HEK293 (cell line): ENCODE results near the gene R3HDM2.

Experiments
- GLIS1 ChIP-seq: fragments of 450-650 bp; formaldehyde crosslinking; IDR thresholded peaks from 2 replicates; pipeline ENCODE4 v1.5.1; 2016; ENCODE audit warnings: missing biosample characterization, missing genetic modification characterization
- HOXD13 ChIP-seq: sonication (generic); formaldehyde crosslinking; IDR thresholded peaks from 2 replicates; pipeline ENCODE4 v1.8.0; 2022; ENCODE audit warnings: missing genetic modification reagents, borderline replicate concordance
- INSM2 ChIP-seq: fragments of 450-650 bp; formaldehyde crosslinking; IDR thresholded peaks from 2 replicates; pipeline ENCODE4 v1.5.1; 2016; ENCODE audit warnings: missing biosample characterization, missing genetic modification characterization
- PATZ1 ChIP-seq: fragments of 450-650 bp; formaldehyde crosslinking; IDR thresholded peaks from 2 replicates; pipeline ENCODE4 v1.5.1; 2016; ENCODE audit warnings: missing biosample characterization, missing genetic modification characterization
- PRDM10 ChIP-seq: fragments of 450-650 bp; formaldehyde crosslinking; IDR thresholded peaks from 2 replicates; pipeline ENCODE4 v1.5.1; 2016; ENCODE audit warnings: missing biosample characterization, missing genetic modification characterization
- SCRT2 ChIP-seq: fragments of 450-650 bp; formaldehyde crosslinking; IDR thresholded peaks from 2 replicates; pipeline ENCODE4 v1.5.1; 2016; ENCODE audit warnings: missing biosample characterization, missing genetic modification characterization
- TRIM28 ChIP-seq: IDR thresholded peaks from 2 replicates; pipeline ENCODE4 v1.6.1; 2011; ENCODE audit warnings: low read length, control low read depth, borderline replicate concordance
- ZBTB11 ChIP-seq: fragments of 450-650 bp; formaldehyde crosslinking; conservative IDR thresholded peaks from 2 replicates; pipeline ENCODE4 v1.5.1; 2016; ENCODE audit warnings: low read depth, missing biosample characterization, missing genetic modification characterization
- ZBTB21 ChIP-seq: fragments of 450-650 bp; formaldehyde crosslinking; IDR thresholded peaks from 2 replicates; pipeline ENCODE4 v1.5.1; 2017; ENCODE audit warnings: missing biosample characterization, missing genetic modification characterization
- ZBTB44 ChIP-seq: fragments of 450-650 bp; IDR thresholded peaks from 2 replicates; pipeline ENCODE4 v1.5.1; 2018; ENCODE audit warnings: missing biosample characterization, mild to moderate bottlenecking, missing genetic modification characterization
- ZFP37 ChIP-seq: fragments of 450-650 bp; formaldehyde crosslinking; IDR thresholded peaks from 2 replicates; pipeline ENCODE4 v1.5.1; 2016; ENCODE audit warnings: missing biosample characterization, missing genetic modification characterization
- ZNF10 ChIP-seq: fragments of 450-650 bp; formaldehyde crosslinking; IDR thresholded peaks from 2 replicates; pipeline ENCODE4 v1.5.1; 2017; ENCODE audit warnings: missing biosample characterization, missing genetic modification characterization
- ZNF132 ChIP-seq: fragments of 450-650 bp; formaldehyde crosslinking; IDR thresholded peaks from 2 replicates; pipeline ENCODE4 v1.5.1; 2017; ENCODE audit warnings: missing biosample characterization, missing genetic modification characterization, borderline replicate concordance
- ZNF146 ChIP-seq: fragments of 450-650 bp; formaldehyde crosslinking; IDR thresholded peaks from 2 replicates; pipeline ENCODE4 v1.5.1; 2016; ENCODE audit warnings: missing biosample characterization, missing genetic modification characterization
- ZNF169 ChIP-seq: fragments of 450-650 bp; formaldehyde crosslinking; IDR thresholded peaks from 2 replicates; pipeline ENCODE4 v1.5.1; 2016; ENCODE audit warnings: missing biosample characterization, missing genetic modification characterization
- ZNF23 ChIP-seq: fragments of 450-650 bp; formaldehyde crosslinking; IDR thresholded peaks from 2 replicates; pipeline ENCODE4 v1.5.1; 2016; ENCODE audit warnings: missing biosample characterization, missing genetic modification characterization, borderline replicate concordance
- ZNF391 ChIP-seq: fragments of 450-650 bp; formaldehyde crosslinking; IDR thresholded peaks from 2 replicates; pipeline ENCODE4 v1.5.1; 2016; ENCODE audit warnings: low read depth, missing biosample characterization, missing genetic modification characterization, borderline replicate concordance
- ZNF423 ChIP-seq: fragments of 450-650 bp; formaldehyde crosslinking; IDR thresholded peaks from 2 replicates; pipeline ENCODE4 v1.5.1; 2016; ENCODE audit warnings: missing biosample characterization, missing genetic modification characterization
- ZNF610 ChIP-seq: fragments of 450-650 bp; formaldehyde crosslinking; IDR thresholded peaks from 2 replicates; pipeline ENCODE4 v1.5.1; 2016; ENCODE audit warnings: missing biosample characterization, missing genetic modification characterization, borderline replicate concordance
- ZNF623 ChIP-seq: fragments of 450-650 bp; formaldehyde crosslinking; IDR thresholded peaks from 2 replicates; pipeline ENCODE4 v1.5.1; 2016; ENCODE audit warnings: missing biosample characterization, missing genetic modification characterization
- ZNF624 ChIP-seq: fragments of 450-650 bp; formaldehyde crosslinking; IDR thresholded peaks from 2 replicates; pipeline ENCODE4 v1.5.1; 2017; ENCODE audit warnings: missing biosample characterization, missing genetic modification characterization
- ZNF626 ChIP-seq: fragments of 450-650 bp; sonication (Bioruptor Pico); formaldehyde crosslinking; IDR thresholded peaks from 2 replicates; pipeline ENCODE4 v1.5.1; 2018; ENCODE audit warnings: missing biosample characterization, missing genetic modification characterization, inconsistent platforms
- ZNF664 ChIP-seq: fragments of 450-650 bp; formaldehyde crosslinking; IDR thresholded peaks from 2 replicates; pipeline ENCODE4 v1.5.1; 2016; ENCODE audit warnings: missing biosample characterization, missing genetic modification characterization
- ZNF768 ChIP-seq: fragments of 450-650 bp; formaldehyde crosslinking; IDR thresholded peaks from 2 replicates; pipeline ENCODE4 v1.5.1; 2018; ENCODE audit warnings: missing biosample characterization, mild to moderate bottlenecking, missing genetic modification characterization
- ZSCAN16 ChIP-seq: fragments of 450-650 bp; formaldehyde crosslinking; IDR thresholded peaks from 2 replicates; pipeline ENCODE4 v1.5.1; 2016; ENCODE audit warnings: missing biosample characterization, missing genetic modification characterization
- ZSCAN5A ChIP-seq: fragments of 450-650 bp; formaldehyde crosslinking; IDR thresholded peaks from 2 replicates; pipeline ENCODE4 v1.5.1; 2016; ENCODE audit warnings: missing biosample characterization, missing genetic modification characterization

The R3HDM2 gene

GRCh38 chr12:57229634-57230380 is 201.0 kb downstream of the R3HDM2 start, which contains the start of gene SHMT2 (continued):
- TF ChIP-seq PATZ1 (tag by site-specific recombination) (peak; percentile 75), ZNF132 (tag by site-specific recombination) (no peak), ZBTB44 (tag by site-specific recombination) (no peak; the same call in 1 of the 2 replicates), INSM2 (tag by site-specific recombination) (no peak), ZBTB21 (tag by site-specific recombination) (0 out of 2 replicates have a peak, but pooled peaks have one; percentile 9), ZFP37 (tag by site-specific recombination) (peak; percentile 26; the same call in 1 of the 2 replicates), GLIS1 (tag by site-specific recombination) (no peak; the same call in 1 of the 2 replicates), ZNF10 (tag by site-specific recombination) (no peak), ZNF146 (tag by site-specific recombination) (no peak), ZNF23 (tag by site-specific recombination) (no peak), ZSCAN16 (no peak), ZNF624 (tag by site-specific recombination) (no peak), ZBTB11 (tag by site-specific recombination) (no peak; the same call in none of the 2 replicates), ZNF423 (tag by site-specific recombination) (peak; percentile 33; the same call in 1 of the 2 replicates), ZNF169 (tag by site-specific recombination) (no peak), ZNF623 (tag by site-specific recombination) (no peak), ZNF768 (no peak), ZNF391 (tag by site-specific recombination) (no peak), TRIM28 (0 out of 2 replicates have a peak, but pooled peaks have one; percentile 48), HOXD13 (CRISPR knock-in tag) (peak; percentile 95), ZNF664 (no peak), ZNF626 (tag by site-specific recombination) (no peak), ZSCAN5A (tag by site-specific recombination) (no peak), SCRT2 (tag by site-specific recombination) (no peak), ZNF610 (tag by site-specific recombination) (0 out of 2 replicates have a peak, but pooled peaks have one; percentile 51), PRDM10 (no peak)
